ENCODE data around the gene SENP2.

SENP2 gene

GRCh38 chr3:185625784-185626183 lies 39.7 kb downstream of the SENP2 start:
- DNase-seq: no peak
- Histone ChIP-seq H4K20me1 (ENCODE audit: insufficient read depth, low read length) (no peaks in the 10 kb centered on the region), H3F3A (ENCODE audit: insufficient read depth, low read length) (no peaks in the 10 kb centered on the region), H3K27ac (ENCODE audit: low read length) (no peak overlapping the region), H3K9me2 (replicated peaks; ENCODE audit: insufficient read depth, low read length) (no peaks in the 10 kb centered on the region), H3K36me3 (replicated peaks; ENCODE audit: insufficient read depth, low read length) (no peaks in the 10 kb centered on the region; the same call in 1 of the 2 replicates), H3K79me2 (ENCODE audit: low read length) (no peaks in the 10 kb centered on the region), H3K9me3 (replicated peaks; ENCODE audit: insufficient read depth, low read length) (no peaks in the 10 kb centered on the region), H3K9ac (ENCODE audit: low read length) (no peak overlapping the region), H3K4me2 (ENCODE audit: low read depth, low read length) (no peak overlapping the region), H2AFZ (ENCODE audit: low read length) (no peak overlapping the region), H3K4me1 (ENCODE audit: low read length) (no peaks in the 10 kb centered on the region), H3K4me3 (ENCODE audit: low read length) (no peak overlapping the region), H3K27me3 (replicated peaks; ENCODE audit: insufficient read depth, low read length) (no peaks in the 10 kb centered on the region)
- TF ChIP-seq EZH2 (optimal IDR thresholded peaks at IDR 0.05; ENCODE audit: low read depth, low read length) (no peak), CTCF (IDR thresholded peaks at IDR 0.05; ENCODE audit: low read length) (no peak), EZH2phosphoT487 (IDR thresholded peaks at IDR 0.05; ENCODE audit: low read length) (no peak)

GRCh38 chr3:185629554-185630181 lies 43.6 kb downstream of the SENP2 start:
- H4K20me1 ChIP-seq (ENCODE audit: insufficient read depth, low read length): no peaks in the 10 kb centered on the region
- H3K9me2 ChIP-seq (replicated peaks; ENCODE audit: insufficient read depth, low read length): no peaks in the 10 kb centered on the region
- H3K4me1 ChIP-seq (ENCODE audit: low read length): no peaks in the 10 kb centered on the region
- no peak overlapping the region for H3K4me2 ChIP-seq (ENCODE audit: low read depth, low read length)
- no peak overlapping the region for H3K27ac ChIP-seq (ENCODE audit: low read length)
- no peak for DNase-seq
- TF ChIP-seq CTCF (IDR thresholded peaks at IDR 0.05; ENCODE audit: low read length) (no peak), EZH2 (optimal IDR thresholded peaks at IDR 0.05; ENCODE audit: low read depth, low read length) (no peak), EZH2phosphoT487 (IDR thresholded peaks at IDR 0.05; ENCODE audit: low read length) (no peak)
- H2AFZ ChIP-seq (ENCODE audit: low read length): no peak overlapping the region
- H3K9ac ChIP-seq (ENCODE audit: low read length): no peak overlapping the region
- no peaks in the 10 kb centered on the region for H3K9me3 ChIP-seq (replicated peaks; ENCODE audit: insufficient read depth, low read length)
- H3K36me3 ChIP-seq (replicated peaks; ENCODE audit: insufficient read depth, low read length): no peaks in the 10 kb centered on the region
- no peaks in the 10 kb centered on the region for H3K79me2 ChIP-seq (ENCODE audit: low read length)
- H3K4me3 ChIP-seq (ENCODE audit: low read length): no peak overlapping the region
- no peaks in the 10 kb centered on the region for H3K27me3 ChIP-seq (replicated peaks; ENCODE audit: insufficient read depth, low read length)
- no peaks in the 10 kb centered on the region for H3F3A ChIP-seq (ENCODE audit: insufficient read depth, low read length)

GRCh38 chr3:185630182-185630622 lies 44.1 kb downstream of the SENP2 start:
- no peak overlapping the region for H3K4me2 ChIP-seq (ENCODE audit: low read depth, low read length)
- H3K36me3 ChIP-seq (replicated peaks; ENCODE audit: insufficient read depth, low read length): no peaks in the 10 kb centered on the region
- H3K9me3 ChIP-seq (replicated peaks; ENCODE audit: insufficient read depth, low read length): no peaks in the 10 kb centered on the region
- 0 out of 2 replicates have a peak, but pooled peaks cover 2% of the 10 kb centered on the region for H3F3A ChIP-seq (ENCODE audit: insufficient read depth, low read length)
- peaks cover 2% of the 10 kb centered on the region; the same call in 1 of the 2 replicates for H3K4me1 ChIP-seq (ENCODE audit: low read length)
- H3K9me2 ChIP-seq (replicated peaks; ENCODE audit: insufficient read depth, low read length): no peaks in the 10 kb centered on the region
- H3K4me3 ChIP-seq (ENCODE audit: low read length): no peak overlapping the region
- no peak overlapping the region for H2AFZ ChIP-seq (ENCODE audit: low read length)
- no peaks in the 10 kb centered on the region for H3K79me2 ChIP-seq (ENCODE audit: low read length)
- DNase-seq: no peak
- H3K27ac ChIP-seq (ENCODE audit: low read length): no peak overlapping the region
- no peak overlapping the region for H3K9ac ChIP-seq (ENCODE audit: low read length)
- H3K27me3 ChIP-seq (replicated peaks; ENCODE audit: insufficient read depth, low read length): no peaks in the 10 kb centered on the region
- no peaks in the 10 kb centered on the region for H4K20me1 ChIP-seq (ENCODE audit: insufficient read depth, low read length)
- TF ChIP-seq EZH2 (optimal IDR thresholded peaks at IDR 0.05; ENCODE audit: low read depth, low read length) (no peak), CTCF (IDR thresholded peaks at IDR 0.05; ENCODE audit: low read length) (no peak), EZH2phosphoT487 (IDR thresholded peaks at IDR 0.05; ENCODE audit: low read length) (no peak)
